HFFc6 (cell line): ENCODE results near the gene LY86. TPM values are rescaled to one million over a fixed set of nuclear protein-coding genes. Genes with fewer than 3 reads are reported as not detected.
"Not testable (repeated sequence)": the region's sequence is repeated elsewhere in the genome, so short reads cannot be mapped to it uniquely, and the experiment has no call there.

Experiments
- DNase-seq: peaks from one replicate; pipeline ENCODE4 v3.0.0-alpha.2; 2018
- H3K27ac Mint-ChIP-seq: 2 replicates; pipeline ENCODE4 v1.8.0; 2020; ENCODE audit warnings: mild to moderate bottlenecking, mixed read lengths
- H3K27me3 Mint-ChIP-seq: 2 replicates; pipeline ENCODE4 v1.8.0; 2021; ENCODE audit warnings: mild to moderate bottlenecking, moderate library complexity, mixed read lengths; ENCODE audit not compliant: insufficient read depth
- H3K36me3 Mint-ChIP-seq: 2 replicates; pipeline ENCODE4 v1.8.0; 2021; ENCODE audit warnings: low read depth, mixed read lengths
- H3K4me1 Mint-ChIP-seq: 2 replicates; pipeline ENCODE4 v1.8.0; 2020; ENCODE audit warnings: low read depth, mixed read lengths
- H3K4me3 Mint-ChIP-seq: 2 replicates; pipeline ENCODE4 v1.8.0; 2020; ENCODE audit warnings: mild to moderate bottlenecking, moderate library complexity, mixed read lengths
- H3K9me3 Mint-ChIP-seq: 2 replicates; pipeline ENCODE4 v1.8.0; 2020; ENCODE audit warnings: mild to moderate bottlenecking, mixed read lengths
- CTCF ChIP-seq: fragments of 200-600 bp; sonication (generic); IDR thresholded peaks from 2 replicates; pipeline ENCODE4 v1.5.0; 2021; ENCODE audit warnings: antibody characterized with exemption, mild to moderate bottlenecking
- total RNA-seq, 6 experiments: library from RNA; stranded (reverse); fragmentation: NEBNext Ultra II Directional; extraction: Animal tissue kit (Norgen Biotek cat#: 25700); gene quantifications; 2 replicates in 1 of 6; 3 replicates in 5 of 6; pipeline ENCODE4 v1.2.3, GENCODE V29; 2021

LY86 gene
- total RNA-seq, 6 experiments from 2014 or later, result not detected

GRCh38 chr6:6604566-6604965 lies 16.0 kb downstream of the LY86 start:
- no peaks in the 10 kb centered on the region for H3K4me1 Mint-ChIP-seq
- H3K27me3 Mint-ChIP-seq, result no peaks in the 10 kb centered on the region; the same call in 1 of the 2 replicates
- TF ChIP-seq CTCF, result no peak
- H3K27ac Mint-ChIP-seq, result no peak overlapping the region
- peaks cover 7% of the 10 kb centered on the region for H3K36me3 Mint-ChIP-seq
- H3K4me3 Mint-ChIP-seq, result no peak overlapping the region
- peaks cover 63% of the 10 kb centered on the region for H3K9me3 Mint-ChIP-seq
- DNase-seq, result no peak

- no peak overlapping the region for H3K4me3 Mint-ChIP-seq
- H3K4me1 Mint-ChIP-seq, result no peaks in the 10 kb centered on the region
- no peak for TF ChIP-seq CTCF
- no peak for DNase-seq
- H3K9me3 Mint-ChIP-seq, result peaks cover 65% of the 10 kb centered on the region
- no peaks in the 10 kb centered on the region for H3K27me3 Mint-ChIP-seq
- H3K36me3 Mint-ChIP-seq, result peaks cover 4% of the 10 kb centered on the region
- no peak overlapping the region for H3K27ac Mint-ChIP-seq
These were observed 17.4 kb downstream of the LY86 start for GRCh38 chr6:6605873-6606272.

- not testable (repeated sequence) for H3K27ac Mint-ChIP-seq, H3K36me3 Mint-ChIP-seq, H3K27me3 Mint-ChIP-seq, DNase-seq, H3K4me3 Mint-ChIP-seq, H3K4me1 Mint-ChIP-seq
- peaks cover 62% of the 10 kb centered on the region for H3K9me3 Mint-ChIP-seq
These were observed 18.0 kb downstream of the LY86 start for GRCh38 chr6:6606391-6607030.

GRCh38 chr6:6609450-6609849 lies 20.9 kb downstream of the LY86 start:
- H3K4me3 Mint-ChIP-seq, result no peak overlapping the region
- peaks cover 8% of the 10 kb centered on the region; the same call in 1 of the 2 replicates for H3K36me3 Mint-ChIP-seq
- peaks cover 63% of the 10 kb centered on the region for H3K9me3 Mint-ChIP-seq
- H3K4me1 Mint-ChIP-seq, result no peaks in the 10 kb centered on the region
- no peak for TF ChIP-seq CTCF
- H3K27me3 Mint-ChIP-seq, result no peaks in the 10 kb centered on the region
- DNase-seq, result no peak
- no peak overlapping the region for H3K27ac Mint-ChIP-seq

- peaks cover 63% of the 10 kb centered on the region for H3K9me3 Mint-ChIP-seq
- no peaks in the 10 kb centered on the region for H3K4me1 Mint-ChIP-seq
- H3K36me3 Mint-ChIP-seq, result peaks cover 9% of the 10 kb centered on the region; the same call in 1 of the 2 replicates
- no peak for TF ChIP-seq CTCF
- no peak overlapping the region for H3K4me3 Mint-ChIP-seq
- H3K27me3 Mint-ChIP-seq, result no peaks in the 10 kb centered on the region
- no peak for DNase-seq
- no peak overlapping the region for H3K27ac Mint-ChIP-seq
These were observed 21.6 kb downstream of the LY86 start for GRCh38 chr6:6610031-6610591.

- Mint-ChIP-seq H3K36me3 (peaks cover 9% of the 10 kb centered on the region; the same call in 1 of the 2 replicates), H3K27me3 (peaks cover 2% of the 10 kb centered on the region; the same call in 1 of the 2 replicates), H3K4me3 (no peak overlapping the region), H3K27ac (no peak overlapping the region), H3K4me1 (no peaks in the 10 kb centered on the region), H3K9me3 (peaks cover 58% of the 10 kb centered on the region)
- no peak for DNase-seq
- no peak for TF ChIP-seq CTCF
These were observed 23.0 kb downstream of the LY86 start for GRCh38 chr6:6611486-6611885.
